ENCODE data around the gene PTPRM.

Gene PTPRM

GRCh38 chr18:8359076-8359475 lies 792.0 kb downstream of the PTPRM start:
- Mint-ChIP-seq H3K4me1 (peaks cover 5% of the 10 kb centered on the region), H3K27ac (no peak overlapping the region), H3K27me3 (ENCODE audit: low read depth, poor library complexity) (peaks cover 5% of the 10 kb centered on the region), H3K36me3 (ENCODE audit: low read depth) (no peaks in the 10 kb centered on the region), H3K9me3 (no peaks in the 10 kb centered on the region), H3K4me3 (no peak overlapping the region)
- no peak for DNase-seq
- TF ChIP-seq CTCF (IDR thresholded peaks at IDR 0.05), result no peak

DNA sequence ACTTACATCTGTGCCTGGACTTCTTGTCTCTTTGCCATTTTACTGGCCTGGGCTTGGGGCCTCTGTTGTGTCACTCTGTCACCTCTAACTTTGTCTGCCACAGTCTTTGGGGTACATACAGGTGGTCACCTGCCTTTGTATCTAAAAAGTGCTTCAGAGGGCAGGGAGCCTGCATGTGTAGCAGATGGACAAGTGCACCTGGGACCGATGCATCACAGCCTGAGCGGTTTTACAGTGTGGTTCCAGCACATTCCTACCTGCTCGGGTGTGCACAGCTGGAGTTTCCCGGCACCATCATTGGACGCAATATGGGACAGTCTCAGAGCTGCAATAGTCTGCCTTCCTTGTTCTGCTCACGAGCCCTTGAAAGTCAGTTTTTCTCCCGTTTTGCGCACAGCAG lies 792.4 kb downstream of the PTPRM start:
- Mint-ChIP-seq H3K27me3 (ENCODE audit: low read depth, poor library complexity) (peaks cover 5% of the 10 kb centered on the region), H3K36me3 (ENCODE audit: low read depth) (no peaks in the 10 kb centered on the region), H3K9me3 (no peaks in the 10 kb centered on the region), H3K4me3 (no peak overlapping the region), H3K27ac (no peak overlapping the region), H3K4me1 (peaks cover 5% of the 10 kb centered on the region)
- TF ChIP-seq CTCF (IDR thresholded peaks at IDR 0.05), result no peak
- DNase-seq, result no peak

- Mint-ChIP-seq H3K9me3 (no peaks in the 10 kb centered on the region), H3K36me3 (ENCODE audit: low read depth) (no peaks in the 10 kb centered on the region), H3K27ac (no peak overlapping the region), H3K4me1 (peaks cover 26% of the 10 kb centered on the region), H3K27me3 (ENCODE audit: low read depth, poor library complexity) (peaks cover 20% of the 10 kb centered on the region), H3K4me3 (no peak overlapping the region)
- TF ChIP-seq CTCF (IDR thresholded peaks at IDR 0.05), result no peak
- DNase-seq, result no peak
Observed at GRCh38 chr18:8361941-8362471, 794.9 kb downstream of the PTPRM start.

- Mint-ChIP-seq H3K4me1 (peaks cover 34% of the 10 kb centered on the region), H3K36me3 (ENCODE audit: low read depth) (no peaks in the 10 kb centered on the region), H3K4me3 (no peak overlapping the region), H3K9me3 (no peaks in the 10 kb centered on the region), H3K27ac (no peak overlapping the region), H3K27me3 (ENCODE audit: low read depth, poor library complexity) (peaks cover 26% of the 10 kb centered on the region)
- DNase-seq, result no peak
- no peak for TF ChIP-seq CTCF (IDR thresholded peaks at IDR 0.05)
Observed at GRCh38 chr18:8362863-8363262, 795.7 kb downstream of the PTPRM start.

GRCh38 chr18:8364385-8364784 lies 797.3 kb downstream of the PTPRM start:
- no peak for DNase-seq
- H3K9me3 Mint-ChIP-seq, result no peaks in the 10 kb centered on the region
- no peak overlapping the region for H3K4me3 Mint-ChIP-seq
- H3K4me1 Mint-ChIP-seq, result peaks cover 47% of the 10 kb centered on the region
- peaks cover 29% of the 10 kb centered on the region for H3K27me3 Mint-ChIP-seq (ENCODE audit: low read depth, poor library complexity)
- no peaks in the 10 kb centered on the region for H3K36me3 Mint-ChIP-seq (ENCODE audit: low read depth)
- no peak for TF ChIP-seq CTCF (IDR thresholded peaks at IDR 0.05)
- no peak overlapping the region for H3K27ac Mint-ChIP-seq

- peaks cover 30% of the 10 kb centered on the region for H3K27me3 Mint-ChIP-seq (ENCODE audit: low read depth, poor library complexity)
- H3K9me3 Mint-ChIP-seq, result no peaks in the 10 kb centered on the region
- H3K36me3 Mint-ChIP-seq (ENCODE audit: low read depth), result no peaks in the 10 kb centered on the region
- peaks cover 47% of the 10 kb centered on the region for H3K4me1 Mint-ChIP-seq
- H3K27ac Mint-ChIP-seq, result no peak overlapping the region
- no peak for TF ChIP-seq CTCF (IDR thresholded peaks at IDR 0.05)
- no peak for DNase-seq
- no peak overlapping the region for H3K4me3 Mint-ChIP-seq
Observed at GRCh38 chr18:8365006-8365405, 797.9 kb downstream of the PTPRM start.
